Measurements from ENCODE around the gene AK5.
A peak's percentile ranks its signal among the peaks of the same experiment; 100 is the strongest.
"Not testable (repeated sequence)": the region's sequence is repeated elsewhere in the genome, so short reads cannot be mapped to it uniquely, and the experiment has no call there.

Gene AK5

DNA sequence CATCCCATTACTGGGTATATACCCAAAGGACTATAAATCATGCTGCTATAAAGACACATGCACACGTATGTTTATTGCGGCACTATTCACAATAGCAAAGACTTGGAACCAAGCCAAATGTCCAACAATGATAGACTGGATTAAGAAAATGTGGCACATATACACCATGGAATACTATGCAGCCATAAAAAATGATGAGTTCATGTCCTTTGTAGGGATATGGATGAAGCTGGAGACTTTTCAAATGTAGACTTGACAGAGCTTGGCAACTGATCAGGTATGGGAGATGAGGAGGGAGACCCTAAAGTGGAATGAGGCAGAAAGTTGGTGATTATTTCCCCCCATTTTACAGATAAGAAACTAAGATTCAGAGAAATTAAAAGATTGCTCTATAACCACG lies 230.8 kb downstream of the AK5 start:
- not testable (repeated sequence) for DNase-seq

DNA sequence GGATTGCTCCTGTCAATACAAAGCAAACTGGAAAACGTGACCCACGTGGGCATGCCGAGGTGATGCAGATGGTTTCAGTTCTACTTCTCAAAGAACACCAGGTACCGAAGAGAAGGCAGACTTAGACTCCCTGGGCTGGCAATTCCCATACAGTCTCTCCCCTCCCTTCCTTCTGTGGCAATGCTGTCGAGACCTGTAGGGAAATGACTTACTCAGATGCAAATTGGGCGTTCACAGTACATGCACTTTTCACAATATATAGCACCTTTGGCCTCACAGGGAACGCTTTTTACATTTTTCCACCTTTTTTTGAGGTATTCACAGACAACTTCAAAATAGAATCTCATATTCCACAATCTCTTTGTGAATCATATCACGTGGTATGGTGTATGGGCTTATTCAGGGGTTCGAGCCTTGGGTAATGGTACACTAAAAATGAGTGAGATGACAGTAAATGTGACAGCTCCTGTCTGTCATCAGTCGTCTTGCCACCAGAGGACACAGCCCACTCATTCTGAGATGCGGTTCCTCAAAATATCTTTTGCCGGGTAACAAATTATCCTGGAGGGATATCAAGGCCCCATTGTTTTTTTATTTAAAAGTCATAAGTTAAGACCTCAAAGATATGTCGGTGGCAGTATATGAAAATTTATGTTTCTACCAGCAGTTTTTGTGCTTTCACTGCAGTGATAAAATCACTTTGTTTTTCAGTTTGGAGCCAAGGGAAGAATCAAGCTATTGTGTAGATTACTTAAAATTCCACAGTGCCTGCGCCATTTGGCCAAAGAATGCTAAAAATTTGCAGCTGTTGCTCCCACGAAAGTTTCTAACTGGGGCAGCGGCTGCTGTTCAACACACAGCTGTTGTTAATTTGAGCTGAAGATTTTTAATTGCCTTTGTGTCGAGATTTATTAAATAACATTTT lies 232.3 kb downstream of the AK5 start:
- no peak for DNase-seq

DNA sequence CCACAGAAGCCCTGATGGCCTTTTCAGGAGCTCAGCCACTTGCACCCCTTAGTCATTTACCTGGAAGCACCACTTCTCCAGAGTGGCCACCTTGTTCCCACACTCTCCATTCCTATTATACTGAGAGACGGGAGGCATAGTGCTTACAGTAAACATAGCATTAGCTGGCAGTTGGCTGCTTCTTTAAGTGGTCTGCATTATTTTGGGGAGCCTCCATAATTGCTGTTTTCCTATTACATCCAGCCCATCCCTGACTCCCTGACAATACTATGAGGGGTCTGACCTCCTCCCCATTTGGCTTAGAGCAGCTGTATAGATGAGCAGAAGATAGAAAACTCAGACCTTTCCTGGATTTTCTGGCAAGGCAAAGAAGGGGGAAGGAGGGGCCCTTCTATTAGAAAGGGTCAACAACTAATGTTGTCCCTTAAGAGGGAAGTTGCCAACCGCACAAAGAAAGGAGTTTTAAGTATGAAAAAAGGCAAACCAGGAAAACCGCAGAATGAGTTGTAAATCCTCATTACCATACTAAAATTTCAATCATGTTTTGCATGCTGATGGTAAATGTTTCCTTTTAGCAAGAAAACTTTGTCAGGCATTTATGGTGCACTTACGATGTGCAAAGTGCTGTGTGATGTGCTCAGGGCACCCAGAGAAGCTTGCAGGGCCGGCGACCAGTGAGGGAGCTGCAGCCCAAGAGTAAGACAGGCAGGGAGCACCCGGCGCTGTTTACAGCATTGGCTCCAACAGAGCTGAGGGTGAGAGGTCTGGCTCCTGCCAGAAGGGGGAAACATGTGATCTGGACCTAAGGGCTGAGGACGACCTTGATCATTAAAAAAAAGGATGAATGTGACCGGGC lies 233.3 kb downstream of the AK5 start:
- no peak for DNase-seq

DNA sequence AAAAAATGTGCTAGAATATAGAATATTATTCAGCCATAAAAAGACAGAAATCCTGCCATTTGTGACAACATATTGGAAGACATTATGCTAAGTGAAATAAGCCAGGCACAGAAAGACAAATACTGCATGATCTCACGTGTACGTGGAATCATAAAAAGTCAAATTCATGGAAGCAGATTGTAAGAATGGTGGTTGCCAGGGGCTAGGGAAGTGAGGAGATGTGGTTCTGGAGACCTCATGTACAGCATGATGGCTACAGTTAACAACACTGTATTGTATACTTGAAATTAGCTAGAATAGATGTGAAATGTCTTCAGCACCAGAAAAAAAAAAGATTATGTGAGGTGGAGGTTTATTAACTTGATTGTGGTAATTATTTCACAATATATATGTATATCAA lies 234.3 kb downstream of the AK5 start:
- no peak for DNase-seq

DNA sequence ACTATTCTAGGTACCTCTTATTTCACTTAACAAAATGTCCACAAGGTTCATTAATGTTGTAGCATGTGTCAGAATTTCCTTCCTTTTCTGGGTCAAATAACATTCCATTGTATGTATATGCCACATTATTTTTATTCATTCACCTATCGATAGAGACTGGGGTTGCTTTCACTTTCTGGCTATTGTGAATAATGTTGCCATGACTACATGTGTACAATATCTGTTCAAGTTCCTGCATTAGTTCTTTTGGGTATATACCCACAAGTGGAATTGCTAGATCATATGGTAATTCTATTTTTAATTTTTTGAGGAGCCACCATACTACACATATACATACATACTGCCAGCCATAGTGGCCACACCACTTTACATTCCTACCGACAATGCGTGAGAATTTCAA lies 242.2 kb downstream of the AK5 start:
- no peak for DNase-seq

DNA sequence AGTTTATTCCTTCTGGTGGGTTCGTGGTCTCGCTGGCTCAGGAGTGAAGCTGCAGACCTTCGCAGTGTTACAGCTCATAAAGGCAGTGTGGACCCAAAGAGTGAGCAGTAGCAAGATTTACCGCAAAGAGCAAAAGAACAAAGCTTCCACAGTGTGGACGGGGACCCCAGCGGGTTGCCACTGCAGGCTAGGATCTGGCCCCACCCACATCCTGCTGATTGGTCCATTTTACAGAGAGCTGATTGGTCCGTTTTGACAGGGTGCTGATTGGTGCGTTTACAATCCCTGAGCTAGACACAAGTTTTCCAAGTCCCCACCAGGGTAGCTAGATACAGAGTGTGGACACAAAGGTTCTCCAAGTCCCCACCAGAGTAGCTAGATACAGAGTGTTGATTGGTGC lies 249.3 kb downstream of the AK5 start:
- not testable (repeated sequence) for DNase-seq

DNA sequence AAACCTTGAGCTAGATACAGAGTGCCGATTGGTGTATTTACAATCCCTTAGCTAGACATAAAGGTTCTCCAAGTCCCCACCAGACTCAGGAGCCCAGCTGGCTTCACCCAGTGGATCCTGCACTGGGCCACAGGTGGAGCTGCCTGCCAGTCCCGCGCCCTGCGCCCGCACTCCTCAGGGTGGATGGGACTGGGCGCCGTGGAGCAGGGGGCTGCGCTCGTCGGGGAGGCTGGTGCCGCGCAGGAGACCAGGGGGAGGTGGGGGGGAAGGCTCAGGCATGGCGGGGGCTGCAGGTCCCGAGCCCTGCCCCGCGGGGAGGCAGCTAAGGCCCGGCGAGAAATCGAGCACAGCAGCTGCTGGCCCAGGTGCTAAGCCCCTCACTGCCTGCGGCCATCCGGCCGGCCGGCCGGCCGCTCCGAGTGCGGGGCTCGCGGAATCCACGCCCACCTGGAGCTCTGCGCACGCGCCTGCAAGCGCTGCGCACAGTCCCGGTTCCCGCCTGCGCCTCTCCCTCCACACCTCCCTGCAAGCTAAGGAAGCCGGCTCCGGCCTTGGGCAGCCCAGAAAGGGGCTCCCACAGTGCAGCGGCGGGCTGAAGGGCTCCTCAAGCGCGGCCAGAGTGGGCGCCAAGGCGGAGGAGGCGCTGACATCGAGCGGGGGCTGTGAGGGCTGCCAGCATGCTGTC lies 249.9 kb downstream of the AK5 start:
- not testable (repeated sequence) for DNase-seq

DNA sequence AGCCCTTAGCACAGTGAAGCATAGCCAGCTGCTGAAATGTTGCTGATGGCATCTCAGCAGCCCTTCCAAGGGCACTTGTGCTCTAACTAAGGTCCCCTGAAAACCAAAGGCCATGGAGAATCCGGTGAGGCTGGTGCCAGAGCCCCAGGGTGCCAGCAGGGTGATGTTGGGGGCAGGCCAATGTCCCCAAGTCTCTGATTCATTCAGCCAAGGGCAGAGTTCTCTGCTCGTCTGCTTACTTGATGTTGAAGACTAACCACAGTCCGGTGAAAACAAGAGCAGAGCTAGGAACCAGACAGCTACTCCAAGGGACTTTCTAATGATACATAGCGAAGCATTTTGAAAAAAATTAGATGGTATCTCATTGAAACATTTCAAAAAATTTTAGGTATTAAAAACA lies 250.8 kb downstream of the AK5 start:
- DNase-seq: no peak

DNA sequence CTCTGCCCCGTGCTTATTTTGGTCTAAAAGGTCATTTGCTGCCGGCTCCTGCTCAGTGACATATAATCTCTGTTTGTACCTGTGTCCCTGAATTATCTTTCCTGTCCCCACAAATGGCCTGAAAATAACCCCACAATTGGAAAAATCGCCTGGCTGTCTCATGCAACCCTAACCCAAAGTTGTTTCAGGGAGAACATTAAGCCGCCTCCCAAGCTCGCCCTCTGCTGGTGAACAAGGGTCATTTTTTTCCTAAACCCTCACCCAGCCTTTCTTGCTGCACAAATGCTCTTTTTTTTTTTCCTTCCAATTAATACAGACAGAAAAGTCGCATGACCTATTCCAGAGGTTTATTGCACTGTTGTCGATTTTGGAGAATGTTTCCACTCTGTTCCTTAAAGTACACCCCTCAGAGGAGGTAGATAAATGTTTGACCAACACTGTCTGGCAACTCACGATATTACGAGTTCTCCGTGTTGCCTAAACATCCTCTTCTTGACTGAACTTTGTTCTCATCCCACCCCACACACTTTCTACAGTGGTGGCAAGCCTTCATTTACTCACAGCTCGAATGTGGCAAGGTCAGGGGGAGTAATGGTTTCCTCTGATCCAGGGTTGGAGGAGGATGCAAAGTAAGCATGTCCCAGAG lies 252.0 kb downstream of the AK5 start:
- DNase-seq: peak; percentile 15 to 35 (median 23)

DNA sequence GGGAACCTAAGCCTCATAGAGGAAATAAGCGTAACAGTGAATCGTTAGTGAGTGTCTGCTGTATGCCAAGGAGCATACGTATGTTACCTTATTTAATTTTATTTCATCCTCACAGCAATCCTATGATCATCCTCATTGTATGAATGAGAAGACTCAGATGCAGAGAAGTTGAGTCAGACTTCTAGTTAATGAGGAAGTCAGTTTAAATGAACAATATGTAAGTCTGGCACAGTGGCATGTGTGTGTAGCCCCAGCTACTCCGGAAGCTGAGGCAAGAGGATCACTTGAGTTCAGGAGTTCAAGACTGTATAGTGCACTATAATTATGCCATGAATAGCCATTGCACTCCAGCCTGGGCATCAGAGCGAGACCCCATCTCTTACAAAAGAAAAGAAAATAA lies 252.6 kb downstream of the AK5 start:
- no peak for DNase-seq

DNA sequence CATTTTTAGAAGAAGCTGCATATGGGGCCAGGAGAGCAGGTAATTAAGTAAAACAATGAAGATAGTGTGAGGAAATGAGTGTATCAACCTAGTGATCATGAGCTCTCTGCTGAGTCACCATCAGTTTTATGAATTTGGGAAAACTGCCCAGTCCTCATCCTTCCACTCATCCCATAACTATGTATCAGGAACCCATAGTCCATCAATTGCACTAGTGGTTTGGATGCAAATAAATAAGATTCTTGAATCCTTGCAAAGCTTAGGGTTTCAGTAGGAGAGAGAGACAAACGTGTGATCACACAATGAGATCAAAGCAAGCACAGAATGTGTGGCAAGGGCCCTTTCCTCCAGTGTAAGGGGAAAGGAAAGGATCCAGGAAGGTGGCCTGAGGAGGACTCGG lies 255.0 kb downstream of the AK5 start:
- no peak for DNase-seq

DNA sequence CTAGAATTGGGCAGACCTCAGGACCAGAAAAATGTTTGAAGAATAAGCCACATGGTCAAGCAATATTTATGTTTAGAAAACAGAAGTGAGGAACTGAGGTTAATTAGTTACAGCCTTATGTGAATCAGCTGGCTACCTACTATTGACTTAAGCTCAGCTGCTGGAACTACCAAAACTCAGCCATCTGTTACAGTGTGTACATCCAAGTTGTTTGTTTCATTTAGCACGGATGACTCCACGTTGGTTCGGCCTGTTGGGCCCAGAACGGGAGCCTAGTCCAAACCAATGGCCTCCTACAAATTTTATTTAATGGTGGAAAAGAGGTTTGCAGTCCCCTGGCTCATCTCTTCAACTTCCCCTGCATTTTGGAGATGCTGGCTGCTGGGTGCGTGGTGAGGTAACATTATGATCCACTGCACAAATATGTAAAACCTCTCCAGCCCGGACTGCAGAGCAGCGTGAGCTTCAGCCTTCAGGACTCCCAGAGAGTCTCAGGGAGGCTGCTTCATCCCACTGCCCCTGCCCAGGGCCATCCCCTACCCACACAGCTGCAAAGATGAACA lies 257.2 kb downstream of the AK5 start:
- DNase-seq: no peak

DNA sequence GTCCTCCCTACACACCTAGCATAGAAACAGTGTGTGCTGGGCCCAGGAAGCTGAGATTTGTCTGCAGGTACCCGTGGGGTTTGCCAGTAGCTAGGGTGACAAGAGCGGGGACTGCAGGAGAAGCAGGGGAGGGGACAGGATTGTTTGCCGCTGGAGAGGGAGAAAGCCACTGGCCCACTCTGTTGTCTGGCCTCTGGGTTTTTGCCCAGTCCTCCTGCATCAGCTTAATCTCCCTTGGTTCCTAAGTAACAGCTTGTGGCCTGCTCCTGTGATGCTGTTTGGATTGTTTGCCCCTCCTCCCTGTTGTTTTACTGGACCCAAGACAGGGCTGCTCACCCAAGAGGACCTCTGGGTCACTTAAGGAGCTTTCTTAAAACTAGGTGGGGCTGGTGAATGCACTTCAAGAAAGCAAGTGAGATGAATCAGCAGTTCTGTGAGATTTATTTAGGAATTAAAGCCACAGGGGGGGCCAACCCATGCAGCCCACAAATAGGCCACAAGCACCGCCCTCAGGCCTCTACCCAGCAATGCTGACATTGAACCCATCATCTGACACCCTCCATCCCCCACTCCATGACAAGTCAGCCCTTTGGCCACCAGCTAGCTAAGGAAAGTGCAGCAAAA lies 257.8 kb downstream of the AK5 start:
- no peak for DNase-seq

DNA sequence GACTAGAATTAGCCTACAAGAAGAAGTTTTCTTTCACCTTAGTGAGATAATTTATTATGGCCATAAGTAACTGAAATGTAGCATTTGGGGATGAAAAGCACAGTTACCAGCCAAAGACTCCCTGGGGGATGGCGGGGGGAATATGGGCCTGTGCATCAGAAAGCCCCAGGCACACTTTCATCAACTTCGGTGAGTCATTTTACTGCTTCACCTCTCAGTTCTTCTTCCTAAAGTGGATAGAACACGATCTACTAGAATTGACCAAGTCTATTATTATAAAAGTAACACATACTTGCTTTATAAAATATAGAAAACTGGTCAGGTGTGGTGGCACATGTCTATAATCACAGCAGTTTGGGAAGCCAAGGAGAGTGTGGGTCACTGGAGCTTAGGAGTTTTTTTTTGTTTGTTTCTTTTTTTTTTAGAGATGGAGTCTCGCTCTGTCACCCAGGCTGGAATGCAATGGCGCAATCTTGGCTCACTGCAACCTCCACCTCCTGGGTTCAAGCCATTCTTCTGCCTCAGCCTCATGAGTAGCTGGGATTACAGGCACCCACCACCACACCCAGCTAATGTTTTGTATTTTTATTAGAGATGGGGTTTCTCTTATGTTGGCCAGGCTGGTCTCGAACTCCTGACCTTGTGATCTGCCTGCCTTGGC lies 258.8 kb downstream of the AK5 start:
- DNase-seq: no peak

DNA sequence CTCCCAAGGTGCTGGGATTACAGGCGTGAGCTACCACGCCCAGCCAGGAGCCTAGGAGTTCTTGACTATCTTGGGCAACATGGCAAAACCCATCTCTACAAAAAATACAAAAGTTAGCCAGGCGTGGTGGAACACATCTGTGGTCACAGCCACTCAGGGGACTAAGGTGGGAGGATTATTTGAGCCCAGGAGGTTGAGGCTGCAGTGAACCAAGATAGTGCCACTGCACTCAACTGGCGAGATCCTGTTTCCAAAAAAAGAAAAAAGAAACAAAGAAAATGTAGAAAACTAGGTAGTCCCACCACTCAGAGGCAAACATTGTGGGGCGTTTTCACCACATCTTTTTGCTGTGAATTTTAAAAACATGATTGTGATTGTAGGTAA lies 259.3 kb downstream of the AK5 start:
- DNase-seq: no peak

DNA sequence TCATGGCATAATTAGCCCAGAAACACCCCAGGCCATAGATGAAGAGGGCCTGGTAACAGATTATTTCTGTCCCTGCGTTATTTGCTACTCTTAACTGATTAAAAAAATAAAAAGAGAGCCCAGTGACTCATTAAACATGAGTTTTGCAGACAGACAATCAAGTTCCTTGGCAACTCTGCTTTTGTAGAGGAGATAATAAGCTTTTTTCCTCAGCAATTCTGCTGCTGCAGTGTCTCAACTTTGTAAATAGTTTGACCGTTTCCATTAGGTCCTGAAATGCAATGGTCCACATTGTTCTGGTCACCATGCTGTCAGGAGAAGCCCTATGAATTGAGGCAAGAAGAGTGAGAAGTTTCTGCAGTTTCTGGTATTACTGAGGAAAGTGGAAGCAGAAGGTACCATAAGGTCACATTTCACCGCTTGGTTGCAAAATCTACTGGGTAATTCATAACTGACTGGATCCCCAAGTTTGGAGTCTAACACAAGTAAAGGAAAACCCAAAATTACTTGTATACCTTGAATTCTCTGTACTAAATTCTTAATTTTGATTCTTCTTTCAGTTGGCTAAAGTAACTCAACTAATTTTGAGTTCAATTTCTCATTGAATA lies 261.1 kb downstream of the AK5 start:
- no peak for DNase-seq

DNA sequence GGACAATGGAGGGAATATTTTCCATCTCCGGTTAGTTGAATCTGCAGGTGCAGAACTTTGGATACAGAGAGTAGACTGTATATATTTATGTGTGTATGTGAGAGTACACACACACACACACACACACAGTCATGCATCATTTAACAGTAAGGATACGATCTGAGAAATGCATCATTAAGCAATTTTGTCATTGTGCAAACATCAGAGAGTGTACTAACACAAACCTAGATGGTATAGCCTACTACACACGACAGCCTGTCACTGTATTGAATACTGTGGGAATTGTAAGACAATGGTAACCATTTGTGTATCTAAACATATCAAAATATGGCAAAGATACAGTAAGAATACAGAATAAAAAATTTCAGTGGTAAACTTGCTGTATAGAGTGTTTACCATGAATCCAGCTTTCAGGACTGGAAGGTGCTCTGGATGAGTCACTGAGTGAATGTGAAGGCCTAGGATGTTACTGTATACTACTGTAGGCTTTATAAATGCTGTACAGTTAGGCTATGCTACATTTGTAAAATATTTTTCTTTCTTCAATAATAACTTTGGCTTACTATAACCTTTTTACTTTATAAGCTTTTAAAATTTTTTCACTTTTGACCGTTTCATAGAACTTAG lies 262.1 kb downstream of the AK5 start:
- no peak for DNase-seq

DNA sequence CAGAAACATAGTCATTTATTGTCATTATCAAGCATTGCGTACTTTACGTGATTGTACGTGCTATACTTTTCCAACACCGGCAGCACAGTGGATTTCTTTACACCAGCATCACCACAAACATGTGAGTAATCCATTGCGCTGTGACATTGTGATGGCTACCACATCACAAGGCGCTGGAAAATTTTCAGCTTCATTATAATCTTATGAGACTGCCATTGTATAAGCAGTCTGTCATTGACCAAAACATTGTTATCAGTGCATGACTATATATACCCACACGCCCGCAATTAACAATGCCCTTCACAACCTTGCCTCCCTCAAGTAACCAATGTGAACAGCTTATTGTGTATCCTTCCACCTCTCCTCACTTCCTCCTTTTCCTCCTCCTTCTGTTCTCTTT lies 263.0 kb downstream of the AK5 start:
- no peak for DNase-seq

DNA sequence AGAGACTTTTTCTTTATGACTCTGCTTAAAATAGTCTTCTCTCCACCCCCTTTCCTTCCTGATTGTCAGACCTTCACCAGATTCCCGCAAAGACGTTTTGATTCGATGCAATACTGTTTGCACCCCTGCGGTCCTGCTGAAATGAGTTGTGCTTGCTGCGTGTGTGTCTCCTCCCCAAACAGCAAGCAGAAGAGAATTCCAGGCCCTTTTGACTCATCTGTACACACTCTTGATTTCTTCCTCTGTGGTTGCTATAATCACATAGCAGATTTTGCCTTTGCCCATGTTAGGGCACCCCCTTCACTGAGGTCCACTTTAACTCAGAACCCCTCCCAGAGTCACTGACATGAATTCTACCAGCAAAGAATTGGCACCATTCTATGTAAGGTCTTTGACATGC lies 264.2 kb downstream of the AK5 start:
- no peak for DNase-seq

DNA sequence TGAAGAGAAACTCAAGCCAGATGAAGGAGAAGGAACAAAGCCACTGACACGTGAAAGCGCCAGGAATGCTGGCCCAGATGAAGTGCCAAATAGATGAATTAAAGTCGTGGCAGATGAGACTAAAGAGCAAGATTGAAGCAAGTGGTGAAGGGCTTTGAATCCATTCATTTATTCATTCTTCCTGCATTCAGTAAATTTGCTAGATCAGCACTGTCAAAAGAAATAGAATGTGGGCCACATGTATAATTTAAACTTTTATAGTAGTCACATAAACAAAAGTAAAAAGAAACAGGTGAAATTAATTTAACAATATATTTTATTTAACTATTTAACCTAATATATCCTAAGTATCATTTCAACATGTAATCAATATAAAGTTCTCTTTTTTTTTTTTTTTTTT lies 265.1 kb downstream of the AK5 start:
- DNase-seq: no peak

DNA sequence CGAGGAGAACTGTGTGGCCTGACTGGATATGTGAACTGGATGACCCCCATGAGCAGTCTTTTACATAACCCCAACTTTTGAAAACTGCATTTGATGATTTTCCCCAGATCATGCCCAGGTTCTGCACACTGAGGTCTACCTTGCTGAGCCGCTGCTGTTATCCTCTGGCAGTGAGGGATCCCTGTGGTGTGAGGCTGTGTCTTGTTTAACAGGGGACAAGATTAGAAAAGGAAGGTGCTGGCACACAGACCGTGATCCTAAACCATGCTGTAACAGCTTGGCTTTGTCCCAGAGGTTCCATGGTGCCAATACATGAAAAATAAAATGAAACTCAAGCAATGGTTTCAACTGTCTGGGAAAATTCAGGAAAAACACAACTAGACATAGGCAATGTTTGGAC lies 266.5 kb downstream of the AK5 start:
- DNase-seq: no peak

Data from activated CD4-positive, CD25-positive, alpha-beta regulatory T cell (primary cell).